NOMO-1 (cell line): ENCODE results near the gene DOCK4.

Source experiments
- DNase-seq, 2 experiments: peaks; one replicate each; lab custom pipeline; 2025; ENCODE audit not compliant: unreplicated experiment in 2 of 2; lab: John Stamatoyannopoulos, UW

Gene DOCK4

DNA sequence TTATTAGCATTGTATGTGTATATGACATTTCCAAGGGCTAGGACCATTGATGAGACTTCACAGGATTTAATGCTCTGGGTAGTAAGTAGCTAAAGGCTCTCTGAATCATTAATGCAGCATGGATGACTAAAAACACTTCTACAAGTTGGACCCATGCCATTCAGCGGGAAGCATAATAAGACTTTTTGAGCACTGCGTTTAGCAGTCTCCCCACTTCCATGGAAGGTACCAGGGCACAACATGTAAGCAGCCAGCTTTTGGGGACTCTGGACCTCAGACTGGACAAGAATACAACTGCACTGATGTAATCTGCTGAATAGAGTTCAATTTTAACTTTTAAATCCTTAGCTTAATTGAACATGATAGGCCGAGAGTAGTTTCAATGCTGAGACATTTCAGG, 452.2 kb downstream of the DOCK4 start:
- DNase-seq: no peak

DNA sequence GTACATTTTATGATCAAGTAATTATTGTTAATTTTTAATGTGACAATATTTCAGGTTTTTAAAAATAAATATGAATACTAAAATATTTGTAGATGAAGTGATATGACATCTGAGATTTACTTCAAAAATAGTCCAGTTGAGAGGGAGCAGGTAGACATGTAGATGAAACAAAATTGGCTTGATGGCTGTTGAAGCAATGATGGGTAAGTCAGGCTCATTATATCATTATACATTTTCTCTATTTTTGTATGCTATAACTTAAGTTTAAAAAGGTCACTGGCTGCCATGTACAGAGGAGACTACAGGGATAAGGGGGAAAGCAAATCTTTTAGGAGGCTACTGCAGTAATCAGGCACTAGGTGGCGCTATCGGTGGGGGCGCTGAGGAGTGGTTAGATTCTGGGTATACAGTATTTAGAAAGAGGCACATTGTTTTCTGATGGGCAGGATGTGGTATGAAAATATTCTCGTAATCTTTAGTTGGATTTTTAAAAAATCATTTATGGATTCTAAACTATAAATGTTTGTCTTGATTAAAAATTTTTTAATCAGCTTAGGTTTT, 454.1 kb downstream of the DOCK4 start:
- DNase-seq: peak; percentile 22 to 29

DNA sequence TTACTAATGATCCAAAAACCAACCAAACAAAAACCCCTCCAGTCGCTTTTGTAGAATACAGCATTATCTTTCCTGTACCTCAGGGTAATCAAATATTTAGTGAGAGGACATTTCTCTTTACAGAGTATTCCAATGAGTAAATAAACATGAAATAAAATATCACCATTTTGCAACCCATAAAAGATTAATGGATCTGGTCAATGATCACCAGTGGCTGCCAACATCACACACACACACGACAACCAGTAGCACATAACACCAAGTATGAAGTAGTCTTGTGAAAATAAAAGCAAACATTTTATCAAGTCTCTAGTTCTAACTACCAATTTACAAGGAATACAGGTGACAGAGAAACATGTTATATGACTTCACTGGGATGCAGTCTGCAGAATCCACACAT, 455.3 kb downstream of the DOCK4 start:
- no peak for DNase-seq

GRCh38 chr7:111750228-111750627, 456.0 kb downstream of the DOCK4 start:
- no peak for DNase-seq

GRCh38 chr7:111749625-111750024, 456.6 kb downstream of the DOCK4 start:
- DNase-seq: no peak

GRCh38 chr7:111747718-111748117, 458.5 kb downstream of the DOCK4 start:
- DNase-seq: no peak

- no peak for DNase-seq
Measured at GRCh38 chr7:111746950-111747349, 459.2 kb downstream of the DOCK4 start.

DNA sequence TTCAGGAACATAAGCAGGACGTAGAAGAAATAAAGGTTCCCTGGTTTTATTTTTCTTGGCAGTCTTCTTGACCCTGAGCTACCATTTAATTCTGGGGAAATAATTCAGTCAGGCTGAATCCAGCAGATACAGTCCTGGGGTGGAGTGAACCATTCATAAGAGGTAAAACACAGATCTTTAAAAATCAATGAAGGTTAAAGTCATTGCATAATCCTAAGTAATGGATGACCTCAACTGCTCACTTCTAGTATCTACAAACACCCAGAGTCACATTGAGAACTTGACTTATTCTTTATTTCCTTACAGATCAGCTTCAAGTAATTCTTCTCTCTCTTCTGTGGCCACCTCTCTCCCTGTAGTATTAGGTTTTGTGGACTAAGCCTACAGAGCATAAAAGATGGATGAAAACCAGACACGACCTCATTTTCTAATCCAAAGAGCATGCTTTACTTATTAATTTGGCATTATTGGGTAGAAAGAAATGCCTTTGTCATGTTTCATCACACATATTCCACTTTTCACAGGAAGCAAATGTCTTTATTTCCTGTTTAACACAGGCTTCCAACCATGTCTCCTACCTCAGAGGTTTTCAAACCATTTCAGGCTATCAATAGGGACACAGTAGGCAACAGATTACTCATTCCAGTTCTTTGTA, 461.6 kb downstream of the DOCK4 start:
- DNase-seq: no peak

DNA sequence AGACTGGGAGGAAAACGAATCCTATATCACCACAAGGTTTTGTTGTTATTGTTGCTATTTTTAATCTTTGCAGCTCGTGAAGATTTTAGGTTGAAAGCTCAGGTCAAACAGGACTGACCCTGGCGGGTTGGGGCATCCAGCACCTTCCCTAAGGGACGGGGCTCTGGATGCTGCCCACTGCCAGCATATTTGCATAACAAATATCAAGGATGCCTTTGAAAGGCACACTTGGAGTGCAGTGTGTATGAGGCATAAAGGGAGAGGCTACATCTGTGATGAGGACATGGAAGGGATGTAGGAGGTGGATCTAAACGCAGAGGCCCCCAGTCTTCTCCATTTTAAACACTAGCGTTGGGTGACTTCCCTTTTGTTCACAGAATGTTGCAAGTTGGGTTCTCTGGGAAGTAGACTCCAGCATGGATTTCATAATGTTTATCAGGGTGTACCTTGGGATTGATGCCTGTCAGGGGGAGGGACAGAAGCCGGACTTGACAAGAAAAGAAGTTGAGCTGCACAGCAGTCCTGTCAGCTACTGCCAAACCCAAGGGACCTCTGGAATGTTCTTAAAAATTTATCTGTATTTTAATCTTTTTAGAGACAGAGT, 462.9 kb downstream of the DOCK4 start:
- DNase-seq: no peak

DNA sequence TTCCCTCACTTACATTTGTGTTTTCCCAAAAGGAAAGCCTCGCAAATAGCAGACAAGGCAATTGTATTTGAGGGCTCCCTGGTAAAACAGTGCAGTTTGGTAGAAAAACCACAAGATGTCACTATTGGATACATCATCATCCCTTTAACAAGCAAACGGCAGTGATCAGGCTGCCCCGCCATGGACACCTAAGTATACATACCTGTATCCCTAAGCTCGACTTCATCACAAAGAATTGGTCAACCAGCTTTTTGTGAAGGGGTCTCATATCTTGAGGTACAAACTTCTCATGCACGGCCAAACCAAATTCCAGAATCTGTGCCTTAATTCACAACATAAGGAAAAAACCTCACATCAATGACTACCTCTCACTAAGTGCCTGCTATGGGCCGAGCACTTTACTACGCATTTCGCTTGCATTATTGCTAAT, 464.4 kb downstream of the DOCK4 start:
- peak in 1 of 2 experiments; percentile 26 for DNase-seq

DNA sequence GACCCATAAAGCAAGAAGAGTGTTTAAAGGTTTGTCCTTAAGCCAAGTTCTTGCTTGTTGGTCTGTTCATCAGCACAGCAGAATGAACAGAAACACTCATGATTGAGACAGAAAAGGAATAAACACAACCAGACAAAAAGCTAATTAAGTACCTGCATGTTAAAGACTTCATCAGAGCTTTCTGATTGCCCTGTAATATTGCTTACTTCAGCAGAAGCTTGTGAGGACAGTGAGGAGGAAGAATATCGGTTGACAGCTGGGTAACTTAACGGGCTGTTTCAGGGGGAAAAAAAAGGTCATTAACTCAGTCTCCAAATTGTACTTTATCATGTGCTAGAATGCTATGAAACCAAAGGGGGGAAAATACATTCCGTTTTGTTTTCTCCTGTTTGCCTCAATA, 465.3 kb downstream of the DOCK4 start:
- no peak for DNase-seq

- no peak for DNase-seq
Measured at GRCh38 chr7:111736552-111736874, 469.7 kb downstream of the DOCK4 start.

GRCh38 chr7:111735661-111736551, 470.3 kb downstream of the DOCK4 start:
- peak in 1 of 2 experiments; percentile 24 for DNase-seq

DNA sequence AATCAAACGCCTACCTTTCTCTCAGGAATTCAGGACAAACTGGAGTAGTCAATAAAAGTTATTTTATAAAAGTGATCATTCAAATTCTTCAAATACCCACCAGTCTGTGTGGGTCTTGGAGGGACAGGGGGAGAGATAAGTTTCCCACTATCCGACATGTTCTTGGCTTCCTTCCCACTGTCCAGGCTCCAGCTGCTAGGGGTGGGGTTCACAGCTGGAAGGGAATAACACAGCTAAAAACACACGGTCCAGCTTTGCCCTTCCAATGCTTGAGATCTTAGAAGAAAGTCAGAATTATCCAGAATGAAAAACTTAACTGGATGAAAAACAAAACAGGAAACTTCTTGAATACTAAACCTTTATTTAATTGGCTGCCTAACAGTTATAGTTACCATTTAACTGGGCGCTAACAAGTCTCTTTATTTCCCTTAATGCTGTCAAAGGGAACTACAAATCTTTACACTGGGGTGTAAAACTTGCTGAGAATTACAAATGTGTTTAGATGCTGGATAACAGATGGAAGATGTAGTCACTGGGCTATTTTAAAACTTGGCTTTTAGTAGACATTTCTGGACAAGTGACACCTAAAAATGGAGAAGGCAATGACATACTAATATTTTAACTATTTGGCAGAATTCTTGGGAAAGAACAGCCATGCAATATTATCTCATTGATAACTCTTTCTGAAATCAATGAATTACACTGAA, 471.1 kb downstream of the DOCK4 start:
- DNase-seq: no peak

GRCh38 chr7:111732923-111733322, 473.3 kb downstream of the DOCK4 start:
- DNase-seq: no peak

- no peak for DNase-seq
Measured at GRCh38 chr7:111730476-111731300, 475.5 kb downstream of the DOCK4 start.

DNA sequence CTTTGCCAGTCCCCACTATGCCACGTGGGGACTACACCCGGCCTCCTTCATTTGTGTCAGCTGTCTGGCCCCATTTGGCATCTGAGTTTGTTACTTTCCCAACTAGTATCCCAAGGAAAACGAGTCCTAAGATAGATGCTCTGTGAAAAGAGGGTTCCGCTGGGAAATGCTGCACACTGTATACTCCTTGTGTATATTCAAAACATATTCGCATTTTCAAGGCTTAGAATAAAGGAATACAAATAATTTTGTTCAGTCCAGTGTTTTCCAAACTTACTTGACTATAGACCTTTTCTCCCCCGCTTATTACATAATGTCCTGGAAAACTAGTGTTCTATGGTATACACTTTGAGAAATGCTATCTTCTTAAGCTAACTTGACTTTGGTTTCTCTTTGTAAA, 476.1 kb downstream of the DOCK4 start:
- DNase-seq: no peak

- DNase-seq: no peak
Measured at GRCh38 chr7:111729483-111729882, 476.7 kb downstream of the DOCK4 start.

GRCh38 chr7:111728635-111728995, 477.6 kb downstream of the DOCK4 start:
- no peak for DNase-seq
